Activated T-cell treated with anti-CD3 and anti-CD28 coated beads, Interleukin-2, amount 50 U/mL, for 4 hours (primary cell): ENCODE measurements around the gene APOBEC4. TPM values are rescaled to one million over a fixed set of nuclear protein-coding genes. Genes with fewer than 3 reads are reported as not detected.
"Not testable (repeated sequence)": the region's sequence is repeated elsewhere in the genome, so short reads cannot be mapped to it uniquely, and the experiment has no call there.

Source experiments
- ATAC-seq, 2 donors: fragments of 200-7000 bp; cut with Tn5 transposase; one replicate each; pipeline ENCODE4 v1.10.0; 2021
- DNase-seq: peaks from one replicate; pipeline ENCODE4 v3.0.0-alpha.2; 2020
- H3K27me3 Mint-ChIP-seq: one replicate; pipeline ENCODE4 v1.8.0; 2021; ENCODE audit warnings: low read depth, mixed read lengths
- H3K36me3 Mint-ChIP-seq: one replicate; pipeline ENCODE4 v1.8.0; 2022; ENCODE audit warnings: mixed read lengths; ENCODE audit not compliant: insufficient read depth
- H3K4me1 Mint-ChIP-seq: one replicate; pipeline ENCODE4 v1.8.0; 2021; ENCODE audit warnings: low read depth, mixed read lengths
- H3K4me3 Mint-ChIP-seq: one replicate; pipeline ENCODE4 v1.8.0; 2021; ENCODE audit warnings: mild to moderate bottlenecking, moderate library complexity, mixed read lengths
- H3K9me3 Mint-ChIP-seq: one replicate; pipeline ENCODE4 v1.8.0; 2021; ENCODE audit warnings: mixed read lengths
- total RNA-seq, 3 donors: library from RNA; stranded (reverse); gene quantifications; one replicate each; pipeline ENCODE4 v1.2.1, GENCODE V29; 2021

APOBEC4 gene
- total RNA-seq, 3 donors from 2014 or later, result not detected

DNA sequence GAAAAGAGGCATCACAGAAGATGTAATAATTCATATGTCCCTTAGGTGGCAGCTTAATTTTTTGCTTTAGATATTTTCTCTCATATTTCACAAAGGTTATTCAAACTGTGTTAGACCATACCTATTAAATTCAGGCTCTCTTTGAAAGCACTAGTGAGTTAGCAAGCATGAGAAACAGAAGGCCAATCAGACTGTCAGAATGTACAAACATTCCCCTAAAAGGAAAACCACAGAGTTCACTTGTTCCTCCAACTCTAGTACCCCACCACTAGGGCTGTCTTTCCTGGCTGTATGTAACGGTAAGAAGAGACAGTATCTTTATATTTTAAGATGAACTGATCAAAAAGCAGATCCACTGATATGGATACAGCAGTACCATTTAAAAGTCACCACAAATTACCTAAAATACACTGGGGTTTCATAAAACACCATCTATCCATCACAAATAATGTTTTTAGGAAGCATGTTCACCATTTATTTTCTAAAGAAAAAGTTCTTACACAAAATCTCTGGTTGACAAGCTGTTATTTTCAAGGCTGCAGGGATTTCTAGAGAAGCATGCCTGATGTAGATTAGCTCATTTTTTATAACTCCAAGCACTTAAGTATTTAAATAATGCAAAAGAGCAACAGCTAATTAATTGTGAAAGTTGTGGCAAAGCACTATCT is 19.3 kb downstream of the APOBEC4 start:
- ATAC-seq (peak; percentile 12 to 23), DNase-seq (no peak)
- H3K4me1 Mint-ChIP-seq, result peaks cover 51% of the 10 kb centered on the region
- peak overlapping the region; percentile 97 for H3K4me3 Mint-ChIP-seq
- no peaks in the 10 kb centered on the region for H3K27me3 Mint-ChIP-seq
- peaks cover 12% of the 10 kb centered on the region for H3K36me3 Mint-ChIP-seq
- H3K9me3 Mint-ChIP-seq, result no peaks in the 10 kb centered on the region

DNA sequence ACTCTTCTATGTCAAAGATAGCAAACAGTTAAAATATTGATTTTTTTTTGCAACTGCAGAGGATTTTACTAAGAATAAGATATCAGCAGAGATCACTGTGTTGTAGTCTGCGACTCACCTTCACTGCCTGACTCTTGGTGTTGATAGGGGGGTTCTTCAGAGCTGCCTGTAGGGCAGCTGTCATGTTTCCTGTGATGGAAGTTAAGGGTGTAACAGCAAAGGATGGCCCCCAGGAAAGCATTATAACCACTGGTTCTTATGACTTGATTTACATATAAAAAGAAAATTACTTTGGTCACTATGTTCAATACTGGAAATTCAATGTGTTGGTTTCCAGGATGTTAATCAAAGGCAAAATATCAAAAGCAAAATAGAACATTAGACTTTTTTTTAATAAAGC is 20.2 kb downstream of the APOBEC4 start:
- H3K9me3 Mint-ChIP-seq, result no peaks in the 10 kb centered on the region
- DNase-seq, result no peak

DNA sequence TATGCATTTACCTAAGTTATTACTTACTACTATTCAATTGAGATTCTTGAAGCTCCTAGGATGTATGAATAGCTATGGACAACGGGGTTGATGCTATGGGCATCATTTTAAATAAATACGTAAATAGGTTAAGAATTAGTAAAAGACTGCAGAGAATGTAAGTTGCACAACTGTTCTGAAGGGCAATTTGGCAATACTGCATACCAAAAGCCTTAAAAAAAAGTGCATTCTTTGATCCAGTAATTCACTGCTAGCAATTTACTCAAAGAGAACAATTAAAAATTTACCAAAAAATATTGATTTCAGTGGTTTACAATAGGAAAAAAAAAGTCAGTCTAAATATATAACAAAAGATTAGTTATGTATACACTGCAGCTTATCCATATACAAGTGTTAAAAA is 21.0 kb downstream of the APOBEC4 start:
- Mint-ChIP-seq H3K36me3 (peaks cover 21% of the 10 kb centered on the region), H3K4me3 (peak overlapping the region; percentile 55), H3K27me3 (no peaks in the 10 kb centered on the region), H3K9me3 (no peaks in the 10 kb centered on the region), H3K4me1 (peaks cover 61% of the 10 kb centered on the region)
- DNase-seq (no peak), ATAC-seq (no peak)

More for the DNA sequence above, 20.2 kb downstream of the APOBEC4 start:
- Mint-ChIP-seq H3K36me3 (peaks cover 20% of the 10 kb centered on the region), H3K27me3 (no peaks in the 10 kb centered on the region), H3K4me3 (peak overlapping the region; percentile 97), H3K4me1 (peaks cover 59% of the 10 kb centered on the region)
- no peak for ATAC-seq

DNA sequence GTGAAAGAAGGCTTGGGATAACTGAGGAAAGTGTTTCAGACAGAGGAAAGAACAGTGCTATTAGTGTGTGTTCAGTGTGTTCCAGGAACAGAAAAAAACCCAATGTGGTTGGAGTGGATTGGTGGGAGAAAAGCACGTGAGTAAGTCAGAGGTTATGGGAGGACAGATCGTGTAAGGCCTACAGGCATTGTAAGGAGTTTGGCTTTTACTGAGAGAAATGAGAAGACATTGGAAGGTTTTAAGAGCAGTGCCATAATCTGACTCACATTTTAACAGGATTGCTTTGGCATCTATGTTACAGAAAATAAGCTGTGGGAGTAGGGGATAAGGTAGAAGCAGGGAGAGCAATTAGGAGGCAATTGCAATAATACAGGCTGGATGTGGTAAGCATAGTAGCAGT is 22.4 kb downstream of the APOBEC4 start:
- peaks cover 57% of the 10 kb centered on the region for H3K4me1 Mint-ChIP-seq
- H3K27me3 Mint-ChIP-seq, result no peaks in the 10 kb centered on the region
- H3K36me3 Mint-ChIP-seq, result peaks cover 21% of the 10 kb centered on the region
- DNase-seq (no peak), ATAC-seq (no peak)
- peak overlapping the region; percentile 50 for H3K4me3 Mint-ChIP-seq
- no peaks in the 10 kb centered on the region for H3K9me3 Mint-ChIP-seq

DNA sequence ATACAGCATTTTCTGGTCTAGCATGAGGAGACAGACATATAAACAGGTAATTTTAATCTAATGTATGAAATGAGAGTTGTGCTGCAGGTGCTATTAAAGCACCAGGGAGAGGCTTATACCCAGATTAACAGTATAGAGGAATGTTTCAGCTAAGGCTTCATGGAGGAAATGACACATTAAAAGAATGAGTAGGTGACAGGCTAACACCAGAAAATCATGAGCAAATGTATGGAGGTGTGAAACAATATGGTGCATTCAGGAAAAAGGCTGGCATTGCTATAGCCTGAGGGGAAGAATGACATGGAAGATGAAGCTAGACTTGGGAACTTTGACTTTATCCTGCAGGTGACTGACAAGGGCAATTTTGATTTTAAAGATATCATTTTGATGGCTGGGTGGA is 24.6 kb downstream of the APOBEC4 start:
- Mint-ChIP-seq H3K36me3 (peaks cover 31% of the 10 kb centered on the region), H3K4me3 (no peak overlapping the region), H3K27me3 (no peaks in the 10 kb centered on the region), H3K9me3 (no peaks in the 10 kb centered on the region), H3K4me1 (peaks cover 51% of the 10 kb centered on the region)
- ATAC-seq (peak; percentile 60 to 79), DNase-seq (no peak)

DNA sequence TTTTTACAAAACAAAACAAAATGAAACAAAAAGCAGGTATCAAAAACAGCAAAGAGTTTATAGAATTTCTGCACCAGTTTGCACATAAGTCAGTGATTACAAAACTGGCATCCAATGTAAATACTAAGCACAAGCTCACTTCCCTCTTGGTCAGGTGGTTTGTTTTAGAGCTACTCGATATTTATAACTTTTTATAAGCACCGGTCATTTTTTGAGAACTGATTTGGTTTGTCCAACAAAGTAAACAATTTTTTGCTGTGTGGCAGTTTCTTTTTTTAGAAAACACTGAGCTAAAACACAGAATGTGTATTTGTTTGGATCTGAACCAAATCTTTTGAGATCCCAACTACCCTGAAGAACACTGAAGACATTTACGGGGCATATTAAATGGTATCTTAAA is 26.9 kb downstream of the APOBEC4 start:
- ATAC-seq, result not testable (repeated sequence)
- peaks cover 31% of the 10 kb centered on the region for H3K36me3 Mint-ChIP-seq

DNA sequence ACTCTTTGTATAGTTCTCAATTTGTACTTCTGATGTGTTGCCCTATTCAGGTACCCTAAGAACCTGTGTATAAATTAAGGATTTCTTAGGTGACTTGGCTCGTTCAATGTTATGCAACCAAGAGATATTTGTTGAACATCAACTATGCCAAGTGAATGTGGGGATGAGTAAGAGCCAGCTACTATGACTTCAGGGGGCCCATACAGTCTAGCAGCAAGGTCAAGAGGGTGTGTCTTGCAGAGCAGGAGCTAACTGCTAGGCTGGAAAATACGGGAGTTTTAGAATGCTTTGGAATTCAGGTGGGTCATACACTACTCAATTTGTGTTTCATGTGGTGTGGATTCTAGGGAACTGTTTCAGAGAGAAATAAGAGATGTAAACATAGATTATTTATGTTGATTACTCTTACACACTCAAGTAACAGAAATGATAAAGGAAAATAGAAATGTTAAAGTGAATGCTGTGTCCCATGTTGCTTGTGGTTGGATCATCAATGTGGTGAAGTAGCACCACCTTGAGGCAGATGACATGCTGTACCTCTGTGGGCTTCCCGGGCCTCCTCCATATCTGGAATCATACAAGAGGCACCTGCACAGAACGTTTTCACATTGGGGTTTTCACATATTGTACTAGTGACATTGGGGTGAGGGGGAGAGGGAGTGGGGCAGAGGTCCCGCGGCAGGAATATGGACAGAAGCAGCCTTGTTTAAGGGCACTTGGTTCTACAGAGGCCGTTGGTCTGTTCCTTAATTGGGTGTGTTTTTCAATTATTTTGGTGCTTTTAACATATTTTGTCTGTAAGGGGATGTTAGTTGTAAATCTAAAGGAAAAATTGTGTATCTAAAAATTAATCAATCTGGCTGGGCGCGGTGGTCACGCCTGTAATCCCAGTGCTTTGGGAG is 30.0 kb downstream of the APOBEC4 start:
- peak; percentile 28 for DNase-seq
- Mint-ChIP-seq H3K4me3 (no peak overlapping the region), H3K4me1 (peaks cover 17% of the 10 kb centered on the region), H3K27me3 (no peaks in the 10 kb centered on the region), H3K9me3 (no peaks in the 10 kb centered on the region), H3K36me3 (peaks cover 16% of the 10 kb centered on the region)
- peak; percentile 86 to 87 for ATAC-seq

More for the DNA sequence above, 26.9 kb downstream of the APOBEC4 start:
- peaks cover 38% of the 10 kb centered on the region for H3K4me1 Mint-ChIP-seq
- H3K9me3 Mint-ChIP-seq, DNase-seq, H3K27me3 Mint-ChIP-seq, H3K4me3 Mint-ChIP-seq: not testable (repeated sequence)

DNA sequence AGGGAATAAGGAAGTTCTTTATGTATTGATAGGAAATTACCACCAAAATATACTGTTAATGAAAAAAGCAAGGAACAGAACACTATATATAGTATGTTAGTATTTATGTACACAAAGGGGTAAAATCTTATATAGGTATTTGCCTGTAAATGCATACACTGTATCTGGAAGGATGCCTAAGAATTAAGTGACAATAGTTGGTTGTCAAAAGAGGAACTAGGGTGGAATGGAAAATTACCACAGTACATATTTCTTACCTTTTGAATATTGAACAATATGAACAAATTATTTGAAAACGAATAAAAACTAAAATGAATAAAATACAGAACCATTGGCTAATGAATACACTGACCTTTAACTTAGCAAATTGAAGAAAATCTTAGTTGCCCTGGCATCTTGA is 31.1 kb downstream of the APOBEC4 start:
- Mint-ChIP-seq H3K9me3 (no peaks in the 10 kb centered on the region), H3K4me1 (peaks cover 14% of the 10 kb centered on the region), H3K36me3 (peaks cover 14% of the 10 kb centered on the region), H3K27me3 (no peaks in the 10 kb centered on the region), H3K4me3 (no peak overlapping the region)
- ATAC-seq, result no peak
- DNase-seq, result no peak

DNA sequence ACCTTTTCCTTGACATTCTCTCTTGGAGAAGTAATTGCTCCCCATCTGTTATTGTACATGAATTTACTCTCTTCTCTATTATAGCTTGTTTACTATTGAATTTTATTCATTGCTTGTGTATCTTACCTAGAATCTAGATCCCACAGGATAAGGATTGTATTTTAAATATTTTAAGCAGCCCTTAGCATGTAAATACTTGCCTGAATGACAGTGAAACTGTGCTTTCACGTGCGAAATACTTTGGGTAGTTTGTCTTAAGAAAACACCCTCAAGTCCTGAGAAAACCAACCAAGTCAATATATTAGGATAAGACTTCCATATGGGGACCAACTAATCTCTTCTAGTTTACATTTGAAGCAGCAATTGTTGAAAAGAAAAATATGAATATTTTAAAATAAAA is 32.8 kb downstream of the APOBEC4 start:
- Mint-ChIP-seq H3K4me3 (no peak overlapping the region), H3K4me1 (peaks cover 5% of the 10 kb centered on the region), H3K9me3 (no peaks in the 10 kb centered on the region), H3K36me3 (peaks cover 11% of the 10 kb centered on the region), H3K27me3 (no peaks in the 10 kb centered on the region)
- ATAC-seq (no peak), DNase-seq (no peak)

DNA sequence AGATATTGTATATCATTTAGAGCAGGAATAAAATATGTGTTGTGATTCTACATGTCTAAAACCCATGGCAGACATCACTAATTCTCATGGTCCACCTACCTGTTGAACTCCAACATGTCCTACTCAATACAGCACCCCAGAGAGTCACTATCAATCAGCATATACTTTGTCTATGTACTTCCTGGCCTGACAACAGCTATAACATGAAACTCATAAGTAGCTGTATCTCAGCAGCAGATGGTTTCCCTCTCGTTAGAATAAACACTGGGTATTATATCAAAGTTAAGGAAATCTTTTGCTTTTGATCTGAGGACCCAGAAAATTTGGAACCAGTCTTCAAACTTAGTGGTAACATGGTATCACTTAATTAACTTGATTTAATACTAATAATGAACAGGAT is 33.3 kb downstream of the APOBEC4 start:
- Mint-ChIP-seq H3K36me3 (peaks cover 8% of the 10 kb centered on the region), H3K9me3 (no peaks in the 10 kb centered on the region), H3K4me3 (no peak overlapping the region), H3K27me3 (peaks cover under 1% of the 10 kb centered on the region), H3K4me1 (peaks cover 3% of the 10 kb centered on the region)
- no peak for DNase-seq
- no peak for ATAC-seq

DNA sequence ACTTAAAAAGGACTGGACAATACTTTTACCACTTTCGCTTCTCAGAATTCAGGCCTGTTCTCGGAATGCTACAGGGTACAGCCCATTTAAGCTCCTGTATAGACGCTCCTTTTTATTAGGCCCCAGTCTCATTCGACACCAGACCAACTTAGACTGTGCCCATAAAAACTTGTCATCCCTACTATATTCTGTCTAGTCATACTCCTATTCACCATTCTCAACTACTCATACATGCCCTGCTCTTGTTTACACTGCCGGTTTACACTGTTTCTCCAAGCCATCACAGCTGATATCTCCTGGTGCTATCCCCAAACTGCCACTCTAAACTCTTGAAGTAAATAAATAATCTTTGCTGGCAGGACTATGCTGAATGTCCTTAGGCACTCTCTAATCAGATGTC is 34.9 kb downstream of the APOBEC4 start:
- not testable (repeated sequence) for H3K36me3 Mint-ChIP-seq, ATAC-seq

DNA sequence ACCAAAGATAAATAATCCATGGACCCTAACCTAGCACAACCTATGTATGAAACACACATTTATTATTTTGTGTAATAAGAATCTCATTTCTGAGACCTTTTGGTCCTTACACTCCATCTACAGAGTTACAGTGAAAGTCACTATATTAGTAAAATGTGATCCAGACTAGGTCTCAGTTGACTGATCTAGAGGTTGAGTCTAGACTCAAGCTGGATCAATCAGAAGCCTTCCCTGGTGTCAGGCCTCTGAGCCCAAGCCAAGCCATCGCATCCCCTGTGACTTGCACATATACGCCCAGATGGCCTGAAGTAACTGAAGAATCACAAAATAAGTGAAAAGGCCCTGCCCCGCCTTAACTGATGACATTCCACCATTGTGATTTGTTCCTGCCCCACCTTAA is 40.1 kb downstream of the APOBEC4 start:
- H3K4me3 Mint-ChIP-seq, H3K9me3 Mint-ChIP-seq, H3K27me3 Mint-ChIP-seq: not testable (repeated sequence)

More for the DNA sequence above, 34.9 kb downstream of the APOBEC4 start:
- not testable (repeated sequence) for H3K4me1 Mint-ChIP-seq, H3K27me3 Mint-ChIP-seq, H3K4me3 Mint-ChIP-seq, DNase-seq, H3K9me3 Mint-ChIP-seq

DNA sequence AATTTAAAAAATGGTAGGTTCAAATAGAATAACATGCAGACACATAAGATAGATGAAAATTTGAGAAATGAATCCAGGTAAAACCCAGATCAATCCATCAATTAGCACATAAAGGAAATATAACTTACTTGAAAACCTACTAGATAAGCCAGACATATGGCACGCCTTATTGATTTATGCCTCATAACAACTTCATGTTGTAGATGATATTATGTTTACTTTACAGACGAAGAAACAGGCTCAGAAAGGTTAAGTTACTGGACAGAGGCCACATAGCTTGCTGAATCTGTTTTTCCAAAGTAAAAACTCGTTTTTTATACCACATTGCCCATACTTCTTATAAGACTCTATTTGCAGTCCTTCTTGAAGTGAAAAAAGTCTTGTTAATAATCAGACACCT is 40.7 kb downstream of the APOBEC4 start:
- H3K27me3 Mint-ChIP-seq, result peaks cover 6% of the 10 kb centered on the region
- H3K4me3 Mint-ChIP-seq, result no peak overlapping the region
- DNase-seq (no peak), ATAC-seq (no peak)
- no peaks in the 10 kb centered on the region for H3K4me1 Mint-ChIP-seq
- no peaks in the 10 kb centered on the region for H3K9me3 Mint-ChIP-seq
- peaks cover 3% of the 10 kb centered on the region for H3K36me3 Mint-ChIP-seq

More for the DNA sequence above, 40.1 kb downstream of the APOBEC4 start:
- not testable (repeated sequence) for H3K36me3 Mint-ChIP-seq, H3K4me1 Mint-ChIP-seq, DNase-seq, ATAC-seq

DNA sequence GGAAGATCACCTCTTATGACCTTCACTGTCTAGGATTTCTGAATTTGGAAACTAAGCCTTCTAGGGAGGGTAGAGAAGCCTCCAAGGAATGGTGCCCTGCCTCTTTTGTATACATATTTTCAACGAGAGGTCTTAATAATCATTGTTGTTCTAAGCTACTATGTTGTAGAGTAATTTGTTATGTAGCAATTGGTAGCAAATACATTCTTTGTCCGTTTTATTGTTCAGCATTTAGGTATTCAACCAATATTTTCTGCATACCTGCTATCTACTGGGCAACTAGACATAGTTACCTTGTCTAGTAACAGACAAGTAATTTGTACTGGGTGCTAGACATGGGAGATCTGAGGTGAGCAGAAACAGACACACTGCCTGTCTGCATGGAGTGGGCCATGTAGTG is 42.1 kb downstream of the APOBEC4 start:
- DNase-seq (no peak), ATAC-seq (no peak)
- H3K36me3 Mint-ChIP-seq, result peaks cover 3% of the 10 kb centered on the region
- H3K4me3 Mint-ChIP-seq, result no peak overlapping the region
- H3K9me3 Mint-ChIP-seq, result no peaks in the 10 kb centered on the region
- no peaks in the 10 kb centered on the region for H3K4me1 Mint-ChIP-seq
- peaks cover 6% of the 10 kb centered on the region for H3K27me3 Mint-ChIP-seq
